ENCODE data around the gene KLF12. TPM values are rescaled to one million over a fixed set of nuclear protein-coding genes. Genes with fewer than 3 reads are reported as not detected.
A peak's percentile ranks its signal among the peaks of the same experiment; 100 is the strongest.

Gene KLF12
- 29.0 TPM for polyA plus RNA-seq (ENCODE audit: insufficient read length)
- long read RNA-seq, donor 1: 0 reads
- long read RNA-seq, donor 2: 0 reads
- long read RNA-seq, donor 3: 0 reads
- long read RNA-seq, donor 4: 0 reads
- long read RNA-seq, donor 5: 0 reads
- long read RNA-seq, donor 6: 0 reads
- long read RNA-seq, donor 7: 0 reads
- long read RNA-seq, donor 8: 0 reads

GRCh38 chr13:74134221-74134776, at the start of gene KLF12:
Gene KLF12, minus strand, starts transcription at chr13:74134404.
- peak; percentile 92 for DNase-seq

DNA sequence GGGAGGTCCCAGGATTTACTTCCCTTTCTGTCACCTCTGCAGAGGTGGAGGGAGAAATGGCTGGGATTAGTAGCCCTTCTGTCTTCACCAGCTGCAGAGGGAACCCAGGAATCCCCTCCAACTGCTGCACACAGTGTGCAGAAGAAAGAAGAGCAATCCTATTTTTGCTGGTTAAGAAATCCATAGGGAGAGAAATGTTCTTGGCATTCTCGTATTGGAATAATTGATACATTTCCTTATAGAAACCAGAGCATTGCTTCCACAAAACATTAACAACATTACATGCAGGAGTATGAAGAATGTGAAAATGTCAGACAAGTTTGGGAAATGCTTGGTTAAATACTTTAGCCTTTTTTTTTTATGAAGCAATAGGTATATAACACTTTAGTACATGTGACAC, 48.3 kb upstream of the KLF12 start:
- DNase-seq: no peak

DNA sequence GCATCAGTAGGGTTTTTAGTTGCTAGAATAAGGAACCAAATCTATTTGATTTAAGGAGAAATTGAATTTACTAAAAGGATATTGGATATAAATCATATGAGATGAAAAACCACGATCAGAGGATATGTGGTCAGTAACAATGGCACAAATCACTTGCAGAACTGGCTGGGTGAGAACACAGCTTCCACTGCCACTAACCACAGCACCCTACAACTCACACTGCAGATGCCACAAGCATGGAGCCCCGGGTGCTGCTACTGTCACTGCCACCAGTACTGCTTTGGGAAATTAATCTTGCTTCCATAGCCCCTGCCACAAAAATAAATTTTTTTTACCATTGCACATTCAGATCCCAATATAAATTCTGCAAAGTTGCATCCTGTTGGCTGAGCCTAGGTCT, 40.6 kb upstream of the KLF12 start:
- DNase-seq: no peak

DNA sequence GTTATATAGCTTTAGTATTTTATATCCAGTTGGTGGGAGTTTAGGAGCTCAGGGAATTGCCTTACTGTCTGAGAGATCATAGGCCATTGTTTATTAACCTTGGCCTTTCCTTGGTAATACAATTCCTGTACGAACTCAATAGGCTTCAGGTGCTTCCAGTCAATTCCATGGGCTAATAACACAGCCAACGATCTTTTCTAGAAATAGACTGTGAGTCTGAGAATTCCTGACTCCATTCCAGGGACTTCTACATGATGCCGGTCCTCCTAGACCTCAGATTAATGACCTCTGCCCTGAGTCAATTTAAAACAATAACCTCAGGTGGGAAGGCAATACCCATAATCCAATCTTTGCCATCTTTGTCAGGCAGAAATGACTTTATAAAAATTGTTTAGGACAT, 39.6 kb upstream of the KLF12 start:
- no peak for DNase-seq

DNA sequence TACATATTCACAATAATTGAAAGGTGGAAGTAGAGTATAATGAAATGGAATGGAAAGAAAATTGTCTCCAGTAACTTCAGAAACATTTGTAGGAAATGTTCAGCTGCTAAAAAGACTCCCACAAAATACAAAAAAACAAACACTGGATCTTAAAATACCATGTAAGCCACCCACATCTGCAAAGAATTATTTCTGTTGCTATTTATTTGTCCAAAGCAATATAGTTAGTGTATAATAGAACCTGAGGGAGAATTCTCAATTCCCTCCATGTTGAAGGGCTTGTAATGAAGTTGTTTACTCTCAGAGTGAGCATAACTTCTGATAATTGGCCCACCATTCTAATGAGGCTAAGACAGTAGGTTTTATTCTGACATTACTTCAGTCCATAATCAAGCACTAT, 37.4 kb upstream of the KLF12 start:
- no peak for DNase-seq

DNA sequence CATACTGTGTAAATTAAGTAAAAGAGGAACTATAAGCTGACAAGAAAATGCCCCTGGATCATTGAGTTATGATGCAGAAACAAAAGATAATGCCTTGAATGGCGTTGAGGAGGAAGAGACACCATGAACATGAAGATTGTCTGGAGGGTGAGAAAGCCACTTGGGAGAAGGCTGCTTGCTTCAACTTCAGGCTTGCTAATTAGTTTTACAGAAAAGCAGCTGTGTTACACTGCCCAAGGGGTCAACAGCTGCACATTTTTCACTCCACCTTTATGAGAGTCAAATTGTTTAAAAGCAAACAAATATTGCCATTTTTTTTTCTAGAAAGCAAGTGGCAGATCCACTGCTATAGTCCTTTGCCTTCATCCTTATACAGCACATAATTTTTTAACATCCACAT, 35.5 kb upstream of the KLF12 start:
- DNase-seq: no peak

DNA sequence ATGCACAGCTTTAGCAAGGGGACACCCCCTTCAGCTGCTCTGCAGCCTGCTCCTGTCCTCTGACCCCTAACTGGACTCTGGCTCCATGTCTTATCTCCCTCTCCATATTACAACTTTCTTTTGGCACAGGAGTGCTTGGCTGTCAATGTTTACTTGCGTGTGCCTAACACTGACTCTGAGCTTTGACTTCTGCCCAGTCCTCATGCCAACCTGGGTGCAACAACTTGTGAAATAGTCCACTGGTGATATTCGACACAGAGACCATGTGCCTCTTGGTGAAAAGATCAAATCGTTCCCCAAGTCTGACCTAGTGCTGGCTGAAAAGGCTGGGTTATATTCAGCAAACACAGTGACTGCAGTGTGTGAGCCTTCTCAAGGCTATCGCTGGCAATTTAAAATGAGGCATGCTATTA, 34.1 kb upstream of the KLF12 start:
- DNase-seq: no peak

DNA sequence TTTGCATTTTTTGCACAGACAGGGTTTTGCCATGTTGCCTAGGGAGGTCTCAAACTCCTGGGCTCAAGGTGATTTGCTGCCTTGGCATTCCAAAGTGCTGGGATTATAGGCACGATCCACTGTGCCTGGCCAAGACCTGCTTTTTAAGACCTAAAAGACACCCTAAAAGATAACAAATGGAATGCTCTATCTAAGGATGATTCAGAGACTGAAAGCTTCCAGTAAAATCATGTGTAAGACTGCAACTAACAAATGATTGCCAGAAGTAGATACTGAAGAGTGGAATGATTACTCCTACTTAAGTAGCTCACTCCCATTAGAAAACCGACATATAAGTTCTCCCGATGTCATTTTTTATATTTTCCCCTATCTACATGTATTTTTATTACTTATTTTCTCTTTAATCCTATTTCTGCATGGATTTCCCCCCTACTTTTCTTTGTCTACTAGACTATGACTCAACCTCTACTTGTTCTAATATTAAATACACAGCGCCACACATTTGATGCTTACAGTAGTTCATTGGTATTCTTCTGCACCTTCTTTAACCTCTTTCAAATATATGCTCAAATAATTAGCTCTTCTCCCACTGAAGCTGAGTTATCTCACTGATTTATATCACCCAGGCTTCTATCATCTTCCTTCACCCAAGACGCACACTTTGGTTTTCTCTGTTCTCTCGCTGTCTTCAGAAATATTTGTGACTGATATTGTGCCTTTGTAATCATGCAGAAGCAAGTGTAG, 32.2 kb upstream of the KLF12 start:
- DNase-seq: no peak

DNA sequence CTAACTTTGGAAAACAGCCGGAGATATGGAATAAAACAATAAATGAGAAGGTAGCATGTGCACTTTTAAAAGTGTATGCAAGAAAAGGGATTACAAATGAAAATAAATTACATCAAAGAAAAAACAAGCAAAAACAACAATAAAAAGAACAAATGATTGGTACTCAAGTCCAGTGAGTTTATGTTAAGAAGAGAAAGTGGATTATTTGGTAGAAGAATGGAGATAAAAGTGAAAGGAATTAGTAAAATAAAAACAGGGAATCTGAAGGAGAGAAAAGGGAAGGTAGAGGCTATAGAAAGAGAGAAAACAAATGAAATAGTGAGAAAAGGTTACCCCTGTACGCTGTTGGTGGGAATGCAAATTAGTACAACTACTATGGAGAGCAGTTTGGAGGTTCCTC, 28.6 kb upstream of the KLF12 start:
- DNase-seq: no peak

DNA sequence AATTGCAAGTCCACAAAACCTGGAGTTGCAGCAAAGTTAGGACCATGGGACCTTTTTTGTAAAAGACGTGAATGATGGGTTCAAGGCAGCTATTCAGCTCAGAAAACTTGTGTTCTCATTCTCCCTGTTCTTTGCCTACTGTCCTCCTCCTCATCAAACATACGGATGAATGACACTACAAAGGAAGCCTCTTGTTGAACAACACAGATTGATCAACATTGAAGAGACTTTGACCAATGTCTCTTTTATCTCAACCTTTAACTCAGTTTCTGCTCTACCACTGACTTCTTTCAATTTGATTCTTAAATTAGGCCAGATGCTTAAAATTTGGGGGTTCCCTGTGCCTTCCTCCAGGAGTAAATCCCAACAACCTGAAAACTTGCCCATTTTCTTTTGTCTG, 27.9 kb upstream of the KLF12 start:
- DNase-seq: no peak

DNA sequence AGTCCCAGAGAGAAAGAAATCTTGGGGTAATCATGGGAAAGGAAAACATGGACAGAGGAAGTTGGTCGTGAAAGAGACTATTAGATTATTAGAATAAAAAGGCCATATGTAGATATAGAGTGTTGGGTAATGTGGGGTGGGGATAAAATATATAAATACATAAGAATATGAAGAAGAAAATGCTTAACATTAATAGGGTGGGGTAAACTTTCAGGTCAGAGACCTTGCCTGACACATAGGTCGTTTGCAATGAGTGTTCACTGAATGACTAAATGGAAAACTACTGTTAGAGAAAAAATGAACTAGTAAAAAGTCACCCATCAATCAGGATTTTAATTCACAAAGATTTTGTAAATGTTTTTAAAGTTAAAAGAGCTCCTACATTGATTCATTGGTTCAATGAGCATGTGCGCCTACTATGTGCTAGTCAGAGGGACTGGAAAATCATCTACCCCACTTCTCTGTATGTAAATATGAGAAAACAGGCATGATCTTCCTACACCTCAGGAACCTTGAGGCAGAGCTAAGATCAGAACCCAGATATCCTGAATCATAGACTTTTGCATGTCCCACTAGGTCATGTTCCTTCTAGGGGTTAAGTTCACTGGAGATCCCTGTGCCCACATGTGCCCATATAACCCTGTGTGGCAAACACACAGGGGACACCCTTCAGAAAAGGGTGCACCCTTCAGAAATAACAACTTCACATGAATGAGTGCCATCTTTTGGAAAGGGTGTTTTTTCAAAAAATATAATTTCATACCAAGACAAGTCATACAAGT, 24.6 kb upstream of the KLF12 start:
- no peak for DNase-seq

DNA sequence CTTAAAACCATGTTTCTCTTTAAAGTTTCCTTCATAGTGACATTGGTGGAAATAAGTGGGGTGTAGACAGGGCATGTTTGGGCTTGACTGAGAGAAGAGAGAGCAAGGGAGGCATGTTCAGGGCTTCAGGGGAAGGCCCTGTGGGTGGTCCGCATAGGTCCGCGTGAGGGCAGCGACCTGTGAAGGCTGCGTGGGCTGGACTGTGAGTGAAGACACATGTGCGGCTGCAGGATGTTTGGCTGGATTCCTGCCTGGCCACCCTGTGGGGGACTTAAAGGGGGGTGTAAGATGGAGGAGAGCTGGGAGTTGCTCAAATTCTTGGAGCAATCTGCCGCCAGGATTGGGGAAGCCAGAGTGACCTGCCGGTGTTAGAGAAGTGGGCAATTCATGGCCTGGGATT, 23.8 kb upstream of the KLF12 start:
- peak; percentile 63 for DNase-seq

GRCh38 chr13:74154981-74155380, 20.8 kb upstream of the KLF12 start:
- no peak for DNase-seq

DNA sequence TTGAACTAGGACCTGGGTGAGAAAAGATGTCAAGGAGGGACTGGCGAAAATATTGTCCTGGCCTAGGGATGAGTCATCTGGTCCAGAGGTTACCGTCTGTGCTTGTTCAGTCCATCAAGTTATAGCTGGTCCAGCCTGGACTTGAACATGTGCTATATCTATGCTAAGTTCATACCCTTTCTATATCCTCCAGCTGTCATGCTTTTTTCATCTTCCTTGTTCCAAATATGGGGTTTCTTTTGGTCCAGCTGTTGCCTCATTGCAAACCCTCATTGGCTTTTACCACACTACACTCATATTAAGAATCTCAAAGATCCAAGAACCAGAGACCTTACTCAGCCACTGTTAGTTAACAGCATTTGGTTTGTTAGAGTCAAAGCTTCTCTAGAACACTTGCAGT, 19.1 kb upstream of the KLF12 start:
- no peak for DNase-seq

- DNase-seq: no peak
These were observed 17.7 kb upstream of the KLF12 start for GRCh38 chr13:74151859-74152258.

GRCh38 chr13:74148352-74148751, 14.1 kb upstream of the KLF12 start:
- no peak for DNase-seq

DNA sequence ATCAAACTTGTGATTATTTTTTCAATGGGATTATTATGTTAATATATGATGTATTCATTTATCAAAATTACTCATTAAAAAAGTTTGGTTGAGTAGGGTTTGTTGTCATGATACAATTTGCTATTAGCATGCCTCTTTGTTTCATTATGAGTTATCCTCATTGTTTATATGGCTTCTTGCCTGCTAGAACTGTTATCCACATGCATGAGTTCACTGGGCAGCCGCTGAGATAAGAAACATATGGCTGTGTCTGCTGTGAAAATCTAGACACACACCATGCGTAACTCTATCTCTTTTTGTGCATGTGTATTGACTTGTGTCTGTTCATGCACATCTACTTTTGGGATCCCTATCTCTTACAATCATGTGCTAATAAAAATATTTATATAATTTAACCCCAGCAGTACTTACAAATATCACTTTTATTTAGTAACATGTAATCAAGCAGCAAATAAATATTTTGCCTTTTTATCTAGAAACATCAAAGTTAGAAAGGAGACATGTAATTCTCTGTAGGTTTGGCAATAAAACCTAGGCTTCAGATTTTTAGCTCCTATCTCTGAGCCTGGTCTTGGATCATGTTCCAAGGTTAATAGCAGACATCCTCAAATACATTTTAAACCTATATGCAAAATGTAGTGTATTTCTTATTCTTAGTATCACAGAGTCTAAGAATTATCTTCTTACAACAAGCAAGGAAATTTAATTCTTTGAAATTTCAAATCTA, 11.2 kb upstream of the KLF12 start:
- DNase-seq: peak; percentile 62

GRCh38 chr13:74144269-74144668, 10.1 kb upstream of the KLF12 start:
- no peak for DNase-seq

DNA sequence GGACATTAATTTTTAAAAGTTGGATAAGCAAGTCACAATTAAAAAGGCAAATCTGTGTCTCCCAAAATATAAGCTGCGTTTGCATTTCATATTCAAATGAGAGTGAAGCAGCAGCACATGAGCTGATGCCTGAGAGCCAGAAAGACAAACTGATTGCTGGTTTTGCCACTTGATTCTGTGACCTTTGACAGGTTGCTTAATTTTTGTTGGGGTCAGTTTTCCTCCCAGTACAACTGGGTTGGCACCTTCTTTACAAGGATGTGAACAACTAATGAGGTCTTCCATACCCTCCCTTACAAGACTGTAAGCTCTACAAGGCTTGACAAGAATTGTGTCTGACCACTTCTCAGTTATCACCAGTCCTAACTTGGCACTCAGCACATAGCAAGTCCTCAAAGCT, 8.1 kb upstream of the KLF12 start:
- no peak for DNase-seq

- DNase-seq: no peak
These were observed 4.0 kb upstream of the KLF12 start for GRCh38 chr13:74138241-74138640.

GRCh38 chr13:74136084-74136658, 2.0 kb upstream of the KLF12 start:
- peak; percentile 68 for DNase-seq

Data from left kidney (tissue), 8 donors.